NK-92 (cell line): ENCODE measurements around the gene SERTM2.
"Not testable (repeated sequence)": the region's sequence is repeated elsewhere in the genome, so short reads cannot be mapped to it uniquely, and the experiment has no call there.

Experiments used
- DNase-seq: peaks from one replicate; lab custom pipeline; 2025; ENCODE audit not compliant: unreplicated experiment; lab: John Stamatoyannopoulos, UW

Gene SERTM2

GRCh38 chrX:111511477-111511876, at the start of gene SERTM2:
Gene SERTM2 (plus strand): TSS chrX:111511645. CDS start chrX:111518858, 7,213 bp downstream.
- DNase-seq: no peak

DNA sequence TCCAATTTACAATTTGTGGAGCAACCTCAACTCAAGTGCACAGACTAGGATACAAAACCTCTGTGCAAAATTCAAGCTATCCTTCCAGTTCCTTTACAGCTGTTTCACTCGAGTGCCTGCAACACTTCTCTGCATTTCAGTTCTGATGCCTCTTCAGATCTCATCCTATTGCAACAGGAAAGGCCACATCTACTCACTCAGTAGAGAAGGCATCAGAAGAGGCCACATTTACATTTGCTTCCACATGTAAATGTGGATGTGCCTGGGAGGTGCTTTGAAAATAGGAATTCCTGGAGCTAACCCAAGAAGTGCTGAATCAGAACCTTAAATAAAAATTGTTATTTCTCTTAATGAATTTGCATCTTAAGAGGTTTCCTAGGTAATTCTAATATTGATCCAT, 45.8 kb upstream of the SERTM2 start:
- DNase-seq: no peak

GRCh38 chrX:111467896-111468295, 43.5 kb upstream of the SERTM2 start:
- DNase-seq: no peak

DNA sequence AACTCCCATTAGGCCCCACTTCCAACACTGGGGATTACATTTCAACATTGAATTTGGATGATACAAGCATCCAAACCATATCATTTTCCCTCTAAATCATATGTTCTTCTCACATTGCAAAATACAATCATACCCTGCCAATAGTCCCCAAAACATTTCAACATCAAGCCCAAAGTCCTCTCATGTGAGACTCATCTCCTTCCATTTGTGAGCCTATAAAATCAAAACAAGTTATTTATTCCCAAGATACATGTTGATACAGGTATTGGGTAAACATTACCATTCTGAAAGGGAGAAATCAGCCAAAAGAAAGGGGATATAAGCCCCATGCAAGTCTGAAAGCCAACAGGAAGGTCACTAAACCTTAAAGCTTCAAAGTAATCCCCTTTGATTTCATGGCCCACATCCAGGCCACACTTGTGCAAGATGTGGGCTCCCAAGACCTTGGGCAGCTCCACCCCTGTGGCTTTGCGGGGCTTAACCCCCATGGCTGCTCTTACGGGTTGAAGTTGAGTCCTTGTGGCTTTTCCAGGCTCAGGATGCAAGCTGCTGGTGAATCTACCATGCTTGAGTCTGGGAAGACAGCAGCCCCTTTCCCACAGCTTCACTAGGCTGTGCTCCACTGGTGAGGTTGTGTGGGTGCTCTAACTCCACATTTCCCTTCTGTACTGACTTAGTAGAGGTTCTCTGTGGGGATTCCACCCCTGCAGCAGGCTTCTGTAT, 40.6 kb upstream of the SERTM2 start:
- no peak for DNase-seq

DNA sequence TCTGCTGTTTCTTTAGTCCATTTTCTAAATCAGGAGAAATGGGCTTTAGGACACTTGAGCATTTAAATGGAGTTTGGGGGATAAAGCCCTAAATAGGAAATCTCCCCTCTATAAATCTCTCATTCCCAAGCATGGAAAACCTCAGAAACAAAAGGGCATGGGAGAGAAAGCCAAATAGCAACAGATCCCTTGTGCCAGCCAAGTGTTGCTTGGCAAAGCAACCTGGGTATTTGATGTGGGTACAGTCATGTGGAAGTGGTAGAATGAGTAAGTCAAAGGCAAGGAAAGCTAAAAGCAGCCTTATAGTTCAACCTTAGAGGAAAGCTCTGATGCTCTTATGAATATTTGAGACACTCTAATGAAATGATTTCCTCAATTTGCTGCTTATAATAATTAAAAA, 29.5 kb upstream of the SERTM2 start:
- no peak for DNase-seq

DNA sequence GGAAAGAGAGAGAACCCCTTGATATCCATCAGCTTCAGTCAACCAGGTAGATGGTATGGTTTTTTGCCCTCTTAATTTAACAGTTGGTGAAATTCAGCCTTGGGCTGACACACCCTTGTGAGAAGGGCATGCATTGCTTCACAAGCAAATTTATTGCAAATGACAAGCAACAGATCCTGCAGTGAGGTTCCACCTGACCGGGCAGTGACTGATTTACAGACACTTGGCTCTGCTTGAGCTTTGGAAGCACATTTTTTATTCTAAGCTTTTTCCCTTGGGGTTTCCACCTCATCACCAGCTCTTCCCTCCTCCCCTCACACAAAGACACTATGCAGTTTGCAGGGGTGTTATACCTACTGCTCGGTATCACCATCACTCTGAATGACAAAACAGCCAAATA, 28.3 kb upstream of the SERTM2 start:
- DNase-seq: no peak

GRCh38 chrX:111483881-111484280, 27.6 kb upstream of the SERTM2 start:
- DNase-seq: no peak

DNA sequence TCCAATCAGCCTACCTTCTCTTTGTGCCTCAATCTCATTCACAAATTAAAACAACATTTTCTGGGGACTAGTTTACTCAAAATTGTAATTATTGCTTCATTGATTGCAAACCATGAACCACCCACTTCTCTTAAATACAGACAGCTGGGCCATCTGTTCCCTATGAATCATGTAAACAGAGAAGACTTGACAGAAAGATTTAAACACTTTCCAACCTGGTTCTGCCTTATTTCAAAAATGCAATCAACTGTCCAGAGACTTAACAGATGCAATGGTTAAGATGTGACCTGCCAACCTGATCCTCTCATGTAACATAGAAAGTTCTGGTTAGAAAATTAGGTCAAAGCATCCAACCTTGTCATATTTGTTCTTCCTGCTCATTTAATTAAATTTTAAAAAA, 20.8 kb upstream of the SERTM2 start:
- DNase-seq: no peak

DNA sequence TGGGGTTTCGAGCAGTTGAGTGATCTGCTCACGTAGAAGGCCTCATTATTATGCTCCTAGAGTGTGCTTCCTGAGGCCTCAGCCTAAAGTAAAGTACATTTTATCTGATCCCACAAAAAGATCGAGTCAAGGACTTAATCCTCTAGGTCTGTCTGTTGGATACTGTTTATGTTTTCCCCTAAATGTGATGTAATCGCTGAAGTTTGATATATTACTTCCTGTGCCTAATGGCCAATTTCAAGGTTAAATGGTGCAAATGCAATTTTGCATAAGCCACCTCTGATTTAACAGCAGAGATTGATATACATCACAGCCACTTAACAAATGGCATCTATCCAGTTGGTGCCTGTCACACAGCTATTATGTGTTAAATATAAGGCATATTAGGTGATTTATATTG, 19.4 kb upstream of the SERTM2 start:
- DNase-seq: no peak

- no peak for DNase-seq
These were observed 12.8 kb upstream of the SERTM2 start for GRCh38 chrX:111498538-111499103.

GRCh38 chrX:111503485-111503993, 7.9 kb upstream of the SERTM2 start:
- DNase-seq: no peak

DNA sequence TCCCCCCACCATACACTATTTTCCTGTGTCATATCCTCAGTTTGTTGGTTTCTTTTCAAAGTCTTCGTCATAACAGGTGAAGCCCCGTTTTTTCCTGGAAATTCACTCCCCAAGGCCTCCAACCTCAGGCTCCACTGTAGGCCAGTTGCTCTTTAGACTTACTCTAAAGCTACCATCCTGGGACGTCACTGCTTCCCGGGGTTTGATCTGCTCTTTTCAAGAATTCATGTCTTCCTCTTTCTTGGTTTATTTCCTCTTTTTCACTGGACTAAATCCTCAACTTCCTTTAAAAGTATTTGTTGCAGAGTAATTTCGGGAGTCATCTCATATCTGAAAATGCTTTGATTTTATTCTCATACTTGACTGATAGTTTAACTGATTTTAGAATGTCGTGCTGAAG, 6.5 kb upstream of the SERTM2 start:
- no peak for DNase-seq

DNA sequence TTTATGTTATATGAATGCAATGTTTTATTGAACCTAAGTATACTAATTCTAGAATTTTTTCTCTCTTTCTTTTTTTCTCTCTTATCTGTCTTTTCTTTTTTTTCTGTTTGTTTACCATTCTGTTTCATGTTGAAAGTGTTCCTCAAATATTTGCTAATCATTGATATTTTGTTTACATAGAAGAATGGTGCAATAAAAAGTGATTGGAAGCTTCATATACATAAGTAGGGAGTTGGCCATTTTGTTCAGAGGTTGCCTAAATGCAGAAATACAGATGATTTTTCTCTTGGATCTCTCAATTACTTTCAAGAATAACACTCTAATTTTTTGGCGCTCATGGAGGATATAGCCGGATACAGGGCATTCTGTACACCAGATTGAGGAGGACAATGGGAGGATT, 5.7 kb upstream of the SERTM2 start:
- DNase-seq: no peak

DNA sequence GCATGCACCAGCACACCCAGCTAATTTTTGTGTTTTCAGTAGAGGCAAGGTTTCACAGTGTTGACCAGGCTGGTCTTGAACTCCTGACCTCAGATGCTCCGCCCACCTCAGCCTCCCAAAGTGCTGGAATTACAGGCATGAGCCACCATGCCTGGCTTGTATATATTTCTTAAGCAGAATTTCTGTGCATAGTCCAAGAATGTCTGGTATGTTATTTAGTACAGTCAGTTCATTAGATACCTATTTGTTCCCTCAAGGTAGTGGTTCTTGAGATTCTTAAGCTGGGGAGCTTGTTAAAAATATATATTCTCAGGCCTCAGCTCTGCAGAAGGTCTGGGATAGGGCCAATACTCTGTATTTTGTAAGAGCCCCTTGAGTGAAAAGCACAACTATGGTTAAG, 4.6 kb upstream of the SERTM2 start:
- DNase-seq: no peak

GRCh38 chrX:111507933-111508332, 3.5 kb upstream of the SERTM2 start:
- DNase-seq: no peak

DNA sequence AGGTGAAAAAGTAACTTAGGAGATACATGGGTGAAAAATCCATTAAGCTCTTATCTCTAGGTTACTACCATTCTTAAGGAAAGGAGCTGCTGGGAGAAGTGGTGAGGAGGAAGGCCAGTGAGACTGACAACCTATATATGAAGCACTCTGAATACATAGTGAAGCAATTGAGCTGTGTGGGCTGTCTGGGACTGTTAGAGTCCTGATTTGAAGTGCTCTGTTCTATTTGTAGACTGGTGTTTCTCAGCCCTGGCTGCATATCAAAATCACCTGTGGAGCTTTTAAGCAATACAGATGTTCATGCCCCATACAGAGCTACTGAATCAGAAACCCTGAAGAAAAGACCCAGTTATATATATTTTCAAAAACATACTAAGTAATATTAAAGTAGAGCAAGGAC, 3.9 kb downstream of the SERTM2 start:
- DNase-seq: no peak

DNA sequence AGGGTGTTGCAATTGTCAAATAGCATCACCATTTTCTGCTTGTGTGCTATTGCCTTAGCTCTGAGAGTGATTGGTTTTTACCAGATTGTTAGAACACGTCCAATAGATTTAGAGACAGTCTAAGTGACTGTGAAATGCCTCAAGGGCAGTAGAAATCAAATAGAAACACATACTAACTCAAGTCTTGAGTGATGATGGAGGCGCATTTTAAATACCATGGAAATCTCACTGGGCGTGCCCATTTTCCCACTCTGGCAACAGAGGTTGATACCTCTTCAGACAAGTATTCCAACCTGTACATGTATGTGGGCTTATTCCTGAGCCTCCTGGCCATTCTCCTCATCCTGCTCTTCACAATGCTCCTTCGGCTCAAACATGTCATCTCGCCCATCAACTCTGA, 7.2 kb downstream of the SERTM2 start:
- DNase-seq: no peak

DNA sequence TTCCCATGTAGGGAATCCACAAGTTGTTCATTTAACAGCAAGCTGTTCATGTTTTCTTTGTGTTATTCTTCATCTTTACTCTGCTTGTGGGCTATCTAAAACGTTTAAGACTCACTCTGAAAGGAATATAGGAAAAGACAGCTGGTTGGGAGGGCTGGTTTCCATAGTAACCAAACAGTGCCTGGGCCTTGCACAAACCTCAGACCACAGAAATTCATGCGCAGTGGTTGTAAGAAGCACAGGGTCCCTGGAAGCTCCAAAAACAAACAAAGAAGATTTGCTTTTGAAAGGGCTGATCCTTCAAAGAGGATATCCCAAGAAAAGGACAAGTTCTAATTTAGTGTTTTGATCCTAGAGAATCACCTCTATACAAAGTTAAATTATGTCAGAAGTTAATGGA, 7.8 kb downstream of the SERTM2 start:
- DNase-seq: no peak

DNA sequence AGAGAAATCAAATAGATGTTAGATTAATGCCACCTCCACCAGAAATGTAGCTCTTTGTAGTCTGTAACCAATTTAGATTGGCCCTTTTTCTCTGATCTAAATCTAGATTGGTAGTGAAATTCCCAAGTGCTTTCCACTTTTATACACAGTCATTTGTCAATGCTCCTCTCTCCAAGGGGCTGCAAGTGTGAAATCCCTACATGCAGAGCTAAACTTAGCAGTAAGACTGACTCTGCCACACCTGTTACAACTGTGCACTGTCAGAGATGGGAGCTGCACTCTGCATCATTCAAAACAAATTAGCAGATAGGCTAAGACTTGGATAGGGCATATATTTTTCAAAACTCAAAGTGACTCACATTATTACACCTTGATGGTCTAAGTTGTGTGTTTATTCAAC, 9.1 kb downstream of the SERTM2 start:
- no peak for DNase-seq

DNA sequence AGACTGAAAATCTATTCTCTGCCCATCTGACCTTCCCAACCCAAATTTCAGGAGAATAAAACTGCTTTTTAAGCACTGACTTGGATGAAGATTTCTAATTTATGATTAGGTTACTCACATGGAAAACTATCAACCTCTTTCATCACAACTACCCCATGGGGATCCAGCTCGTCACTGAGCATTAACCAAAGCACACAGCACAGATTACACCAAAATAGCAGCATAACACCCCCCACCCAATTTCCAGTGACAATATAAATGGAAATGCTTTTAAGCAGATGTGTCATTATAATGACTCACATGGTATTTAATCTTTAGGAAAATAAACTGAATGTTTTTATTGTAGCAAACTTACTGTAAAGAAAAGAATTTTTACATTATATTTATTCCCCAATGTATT, 9.7 kb downstream of the SERTM2 start:
- DNase-seq: no peak

GRCh38 chrX:111543212-111543741, 31.8 kb downstream of the SERTM2 start:
- no peak for DNase-seq

DNA sequence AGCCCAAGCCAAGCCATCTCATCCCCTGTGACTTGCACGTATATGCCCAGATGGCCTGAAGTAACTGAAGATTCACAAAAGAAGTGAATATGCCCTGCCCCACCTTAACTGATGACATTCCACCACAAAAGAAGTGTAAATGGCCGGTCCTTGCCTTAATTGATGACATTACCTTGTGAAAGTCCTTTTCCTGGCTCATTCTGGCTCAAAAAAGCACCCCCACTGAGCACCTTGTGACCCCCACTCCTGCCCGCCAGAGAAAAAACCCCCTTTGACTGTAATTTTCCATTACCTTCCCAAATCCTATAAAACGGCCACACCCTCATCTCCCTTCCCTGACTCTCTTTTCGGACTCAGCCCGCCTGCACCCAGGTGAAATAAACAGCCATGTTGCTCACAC, 37.8 kb downstream of the SERTM2 start:
- DNase-seq: not testable (repeated sequence)
